Central memory CD8-positive, alpha-beta T cell (primary cell): ENCODE measurements around the gene ACTN2.
"Not testable (repeated sequence)": the region's sequence is repeated elsewhere in the genome, so short reads cannot be mapped to it uniquely, and the experiment has no call there.

Source experiments
- ATAC-seq: fragments of 150-1000 bp; cut with Tn5 transposase; replicated peaks from 2 replicates; pipeline ENCODE4 v1.10.0; 2022; ENCODE audit warnings: mild to moderate bottlenecking, moderate FRiP score, moderate number of reproducible peaks; ENCODE audit not compliant: poor library complexity, severe bottlenecking; ENCODE audit errors: extremely low read depth
- DNase-seq, 2 donors: peaks; one replicate each; pipeline ENCODE4 v3.0.0; 2021; ENCODE audit warnings: low spot score in 2 of 2
- H3K27ac Mint-ChIP-seq: one replicate; pipeline ENCODE4 v1.8.0; 2022; ENCODE audit warnings: low read depth, mild to moderate bottlenecking, moderate library complexity, mixed read lengths
- H3K27me3 Mint-ChIP-seq: one replicate; pipeline ENCODE4 v1.8.0; 2022; ENCODE audit warnings: mixed read lengths
- H3K36me3 Mint-ChIP-seq: one replicate; pipeline ENCODE4 v1.8.0; 2022; ENCODE audit warnings: mild to moderate bottlenecking, moderate library complexity, mixed read lengths; ENCODE audit not compliant: insufficient read depth
- H3K4me1 Mint-ChIP-seq: one replicate; pipeline ENCODE4 v1.8.0; 2022; ENCODE audit warnings: mixed read lengths
- H3K4me3 Mint-ChIP-seq: one replicate; pipeline ENCODE4 v1.8.0; 2022; ENCODE audit warnings: mild to moderate bottlenecking, moderate library complexity, mixed read lengths
- H3K9me3 Mint-ChIP-seq: one replicate; pipeline ENCODE4 v1.8.0; 2022; ENCODE audit warnings: mixed read lengths

ACTN2 gene

DNA sequence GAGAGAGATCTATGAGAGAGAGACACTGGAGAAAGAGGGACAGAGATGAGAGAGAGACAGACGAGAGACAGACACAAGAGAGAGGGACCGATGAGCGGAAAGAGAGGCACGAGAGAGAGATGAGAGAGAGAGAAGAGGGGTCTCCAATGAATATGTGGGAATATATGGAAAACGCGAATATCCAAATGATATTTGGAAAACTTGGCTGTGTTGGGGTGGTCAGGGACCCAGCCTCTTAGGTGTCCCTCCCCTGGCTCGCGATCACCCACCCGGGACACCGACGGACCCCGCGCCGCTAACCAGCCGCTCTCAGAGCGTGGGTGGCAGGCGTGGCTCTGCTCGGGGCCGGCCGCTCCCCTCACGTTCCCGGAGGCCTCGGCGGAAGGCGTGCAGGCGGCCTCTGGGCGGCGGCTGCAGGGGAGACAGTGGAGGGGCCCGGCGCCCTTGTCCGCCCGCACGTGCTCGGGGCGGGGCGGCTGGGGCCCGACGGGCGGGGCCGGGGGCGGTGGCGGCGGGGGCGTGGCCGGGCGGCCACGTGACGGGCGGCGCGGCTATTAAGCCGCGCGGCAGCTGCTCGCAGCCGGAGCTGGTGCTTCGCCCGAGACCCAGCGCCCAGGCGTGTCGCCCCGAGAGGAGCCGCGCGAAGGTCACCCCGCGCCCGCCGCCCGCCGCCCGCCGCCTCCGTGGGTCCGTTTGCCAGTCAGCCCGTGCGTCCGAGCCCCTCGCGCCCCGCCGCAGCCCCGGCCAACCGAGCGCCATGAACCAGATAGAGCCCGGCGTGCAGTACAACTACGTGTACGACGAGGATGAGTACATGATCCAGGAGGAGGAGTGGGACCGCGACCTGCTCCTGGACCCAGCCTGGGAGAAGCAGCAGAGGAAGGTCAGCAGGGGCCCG lies at the start of gene ACTN2:
Gene ACTN2, plus strand, starts transcription at position 583 of the 898 bp plus-strand sequence. Its CDS starts 175 bp downstream, at position 758.
- H3K27me3 Mint-ChIP-seq = peaks cover 57% of the 10 kb centered on the region

DNA sequence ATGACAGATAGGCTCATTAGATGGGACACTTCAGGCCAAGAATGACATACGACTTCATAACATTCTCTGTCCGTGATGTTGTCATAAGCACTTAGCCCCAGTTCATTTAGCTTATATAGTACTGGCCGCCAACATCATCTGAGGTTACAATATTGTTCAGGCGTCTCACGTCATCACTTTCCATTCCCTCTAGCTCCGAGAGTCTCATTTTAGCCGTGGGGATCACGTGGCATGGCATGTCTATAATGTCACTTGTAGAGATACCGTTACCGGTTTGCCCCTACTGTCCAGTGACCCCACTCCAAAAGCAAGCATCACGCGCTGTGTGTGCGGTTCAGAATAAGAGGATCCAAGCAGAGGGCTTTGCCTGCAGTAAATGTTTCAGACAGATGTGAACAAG lies 47.4 kb upstream of the ACTN2 start:
- DNase-seq (no peak), ATAC-seq (no peak)
- Mint-ChIP-seq H3K4me1 (no peaks in the 10 kb centered on the region), H3K9me3 (no peaks in the 10 kb centered on the region), H3K4me3 (no peak overlapping the region), H3K27me3 (peaks cover 36% of the 10 kb centered on the region), H3K36me3 (no peaks in the 10 kb centered on the region), H3K27ac (no peak overlapping the region)

More for the DNA sequence above, at the start of gene ACTN2:
- Mint-ChIP-seq H3K4me3 (peak within 1 kb of the TSS; percentile 61), H3K4me1 (peaks cover 20% of the 10 kb centered on the region), H3K36me3 (no peaks in the 10 kb centered on the region), H3K27ac (no peak within 1 kb of the TSS), H3K9me3 (no peaks in the 10 kb centered on the region)
- ATAC-seq (peak; percentile 53), DNase-seq (no peak)

DNA sequence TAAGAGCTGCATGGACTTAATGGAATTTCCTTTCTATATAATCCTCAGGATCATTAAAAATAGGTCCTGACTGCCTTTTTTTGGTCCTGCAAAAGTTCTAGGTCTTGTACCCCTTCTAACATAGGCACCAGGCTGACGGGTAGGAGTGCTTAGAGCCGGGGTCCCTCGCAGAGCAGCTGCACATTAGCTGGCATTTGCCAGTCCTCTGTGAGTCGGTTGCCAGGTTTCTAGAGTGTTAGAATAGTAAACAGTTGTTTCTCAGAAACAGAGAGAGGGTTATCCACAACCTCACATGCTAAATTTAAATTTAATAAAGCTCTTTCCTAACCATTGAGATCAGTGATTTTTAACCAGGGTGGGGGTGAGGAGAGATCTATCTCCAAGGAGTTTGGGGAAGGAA lies 46.6 kb upstream of the ACTN2 start:
- ATAC-seq (no peak), DNase-seq (no peak)
- no peak overlapping the region for H3K27ac Mint-ChIP-seq
- no peak overlapping the region for H3K4me3 Mint-ChIP-seq
- no peaks in the 10 kb centered on the region for H3K36me3 Mint-ChIP-seq
- H3K4me1 Mint-ChIP-seq = no peaks in the 10 kb centered on the region
- peaks cover 29% of the 10 kb centered on the region for H3K27me3 Mint-ChIP-seq
- no peaks in the 10 kb centered on the region for H3K9me3 Mint-ChIP-seq

DNA sequence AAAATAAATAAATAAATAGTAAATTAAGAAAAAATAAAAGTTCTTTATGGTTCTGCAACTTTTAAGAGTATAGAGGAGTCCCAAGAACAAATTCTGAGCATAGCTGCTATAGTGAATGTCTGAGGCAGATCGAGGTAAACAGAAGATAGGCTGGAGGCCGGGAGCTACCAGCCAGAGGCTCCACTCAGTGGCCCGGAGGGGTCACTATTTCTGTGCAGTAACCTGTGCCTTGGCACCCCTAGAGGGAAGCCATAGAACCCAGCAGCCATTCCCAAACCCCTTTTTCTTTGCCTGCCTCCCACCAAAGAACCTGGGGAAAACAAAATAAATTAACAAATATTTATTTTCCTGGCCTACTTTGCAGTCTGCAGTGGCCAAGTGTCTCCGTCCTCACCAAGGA lies 43.5 kb upstream of the ACTN2 start:
- no peak overlapping the region for H3K27ac Mint-ChIP-seq
- H3K9me3 Mint-ChIP-seq = no peaks in the 10 kb centered on the region
- no peaks in the 10 kb centered on the region for H3K36me3 Mint-ChIP-seq
- no peak for DNase-seq
- no peak for ATAC-seq
- peaks cover 17% of the 10 kb centered on the region for H3K27me3 Mint-ChIP-seq
- no peak overlapping the region for H3K4me3 Mint-ChIP-seq
- no peaks in the 10 kb centered on the region for H3K4me1 Mint-ChIP-seq

DNA sequence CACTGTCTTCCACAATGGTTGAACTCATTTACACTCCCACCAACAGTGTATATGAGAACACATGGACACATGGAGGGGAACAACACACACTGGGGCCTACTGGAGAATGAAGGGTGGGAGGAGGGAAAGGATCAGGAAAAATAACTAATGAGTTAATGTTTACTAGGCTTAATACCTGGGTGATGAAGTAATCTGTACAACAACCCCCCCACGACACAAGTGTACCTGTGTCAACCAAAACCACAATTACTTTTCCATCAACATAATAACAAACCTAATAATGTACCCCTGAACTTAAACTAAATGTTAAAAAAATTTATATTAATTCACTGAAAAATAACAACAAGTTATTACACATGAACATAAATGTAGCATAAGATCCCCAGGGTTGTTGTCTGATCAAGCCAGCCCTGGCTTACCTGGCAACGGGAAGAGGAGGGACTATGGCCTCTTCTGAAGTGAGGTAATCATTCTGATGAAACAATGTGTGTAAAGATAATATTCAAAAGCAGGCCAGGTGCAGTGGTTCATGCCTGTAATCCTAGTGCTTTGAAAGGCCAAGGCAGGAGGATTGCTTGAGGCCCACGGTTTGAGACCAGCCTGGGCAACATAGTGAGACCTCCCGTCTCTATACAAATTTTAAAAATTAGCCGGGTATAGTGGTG lies 41.2 kb upstream of the ACTN2 start:
- Mint-ChIP-seq H3K4me1 (no peaks in the 10 kb centered on the region), H3K27ac (no peak overlapping the region), H3K27me3 (peaks cover 13% of the 10 kb centered on the region), H3K9me3 (no peaks in the 10 kb centered on the region), H3K36me3 (no peaks in the 10 kb centered on the region), H3K4me3 (no peak overlapping the region)
- no peak for ATAC-seq
- DNase-seq = no peak

DNA sequence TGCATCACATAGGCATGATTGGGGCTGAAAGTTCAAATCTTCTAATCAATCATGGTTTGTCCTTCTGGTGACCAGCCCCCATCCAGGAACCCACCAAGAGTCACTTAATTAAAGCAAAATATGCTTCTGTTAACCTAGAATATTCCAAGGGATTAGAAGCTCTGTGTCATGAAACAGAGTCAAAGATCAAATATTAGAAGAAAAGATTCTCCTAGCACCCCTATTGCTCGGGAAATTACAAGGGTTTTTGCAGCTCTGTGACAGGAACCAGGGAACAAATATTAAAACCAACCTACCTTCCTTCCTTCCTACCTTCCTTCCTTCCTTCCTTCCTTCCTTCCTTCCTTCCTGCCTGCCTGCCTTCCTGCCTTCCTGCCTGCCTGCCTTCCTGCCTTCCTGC lies 31.8 kb upstream of the ACTN2 start:
- no peaks in the 10 kb centered on the region for H3K4me1 Mint-ChIP-seq
- DNase-seq = no peak
- no peaks in the 10 kb centered on the region for H3K9me3 Mint-ChIP-seq
- no peak for ATAC-seq
- no peak overlapping the region for H3K27ac Mint-ChIP-seq
- H3K36me3 Mint-ChIP-seq = no peaks in the 10 kb centered on the region
- H3K4me3 Mint-ChIP-seq = no peak overlapping the region
- H3K27me3 Mint-ChIP-seq = peaks cover 47% of the 10 kb centered on the region

DNA sequence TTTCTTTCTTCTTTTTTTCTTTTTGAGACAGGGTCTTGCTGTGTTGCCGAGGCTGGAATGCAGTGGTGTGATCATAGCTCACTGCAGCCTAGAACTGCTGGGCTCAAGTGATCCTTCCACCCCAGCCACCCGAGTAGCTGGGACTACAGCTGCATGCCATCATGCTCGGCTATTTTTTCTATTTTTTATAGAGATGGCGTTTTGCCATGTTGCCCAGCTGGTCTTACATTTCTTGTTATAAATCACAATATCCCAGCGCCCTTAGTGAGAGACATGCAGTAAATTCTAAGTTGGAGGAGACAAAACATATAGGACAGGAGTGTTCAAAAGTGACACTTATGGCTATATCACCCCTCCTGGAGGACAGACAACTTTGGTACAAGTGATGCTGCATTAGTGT lies 31.3 kb upstream of the ACTN2 start:
- Mint-ChIP-seq H3K4me1 (no peaks in the 10 kb centered on the region), H3K27me3 (peaks cover 47% of the 10 kb centered on the region), H3K36me3 (no peaks in the 10 kb centered on the region), H3K9me3 (no peaks in the 10 kb centered on the region), H3K27ac (no peak overlapping the region), H3K4me3 (no peak overlapping the region)
- ATAC-seq (no peak), DNase-seq (no peak)

DNA sequence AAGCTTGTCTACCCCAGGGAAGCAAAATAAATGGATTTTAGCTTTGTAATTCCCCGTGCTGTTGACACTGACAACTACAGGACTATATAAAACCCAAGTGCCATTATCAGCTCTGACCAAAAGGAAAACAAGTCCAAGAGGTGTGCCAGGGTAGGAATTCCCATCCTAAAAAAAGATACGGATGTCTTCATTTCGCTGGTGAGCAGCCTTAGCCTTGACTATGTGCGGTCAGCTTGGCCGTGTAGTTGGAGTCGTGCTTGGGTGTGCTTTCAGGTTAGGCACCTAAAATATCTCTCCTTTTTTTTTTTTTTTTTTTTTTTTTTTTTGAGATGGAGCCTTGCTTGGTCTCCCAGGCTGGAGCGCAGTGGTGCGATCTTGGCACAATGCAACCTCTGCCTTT lies 28.9 kb upstream of the ACTN2 start:
- no peak overlapping the region for H3K4me3 Mint-ChIP-seq
- DNase-seq = no peak
- no peak overlapping the region for H3K27ac Mint-ChIP-seq
- no peaks in the 10 kb centered on the region for H3K9me3 Mint-ChIP-seq
- no peak for ATAC-seq
- no peaks in the 10 kb centered on the region for H3K36me3 Mint-ChIP-seq
- H3K27me3 Mint-ChIP-seq = peaks cover 38% of the 10 kb centered on the region
- H3K4me1 Mint-ChIP-seq = no peaks in the 10 kb centered on the region

DNA sequence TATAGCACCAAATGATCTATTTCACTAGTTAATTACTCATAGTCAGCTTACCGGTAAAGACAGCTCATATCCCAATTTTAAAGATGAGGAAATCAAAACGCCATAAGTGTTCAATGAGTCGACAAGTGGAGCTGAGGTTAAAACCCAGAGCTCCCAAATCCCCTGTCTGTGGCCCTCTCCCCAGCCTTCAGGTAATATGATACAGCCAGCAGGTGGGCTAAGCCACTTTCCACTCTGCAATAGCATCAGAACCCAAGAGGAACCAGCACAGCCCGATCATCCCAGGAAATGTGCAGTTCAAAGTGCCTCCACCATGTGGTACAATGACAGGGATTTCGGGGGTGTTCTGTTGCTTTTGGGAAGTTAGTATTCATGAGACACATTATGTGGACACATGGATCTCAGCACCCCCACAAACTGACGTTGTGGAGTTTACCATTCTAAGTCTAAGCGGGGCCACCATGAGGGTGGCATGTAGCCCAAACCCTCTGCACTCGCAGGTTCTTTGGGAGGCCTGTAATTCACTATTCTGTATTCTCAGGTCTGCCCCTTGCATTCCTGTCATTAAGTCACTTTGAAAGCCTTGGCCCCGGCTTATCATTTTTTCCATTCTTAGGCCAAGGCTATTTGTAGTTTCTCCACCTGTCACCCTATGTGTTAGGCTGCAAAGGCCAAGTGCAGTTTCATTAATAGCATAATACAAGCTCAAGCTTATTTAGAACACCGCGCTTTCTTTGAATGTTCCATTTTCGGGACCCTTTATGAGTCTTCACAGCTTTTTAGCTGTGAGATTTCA lies 26.3 kb upstream of the ACTN2 start:
- Mint-ChIP-seq H3K27me3 (peaks cover 20% of the 10 kb centered on the region), H3K36me3 (no peaks in the 10 kb centered on the region), H3K27ac (no peak overlapping the region), H3K4me3 (no peak overlapping the region), H3K9me3 (no peaks in the 10 kb centered on the region), H3K4me1 (peaks cover 6% of the 10 kb centered on the region)
- DNase-seq (no peak), ATAC-seq (no peak)

DNA sequence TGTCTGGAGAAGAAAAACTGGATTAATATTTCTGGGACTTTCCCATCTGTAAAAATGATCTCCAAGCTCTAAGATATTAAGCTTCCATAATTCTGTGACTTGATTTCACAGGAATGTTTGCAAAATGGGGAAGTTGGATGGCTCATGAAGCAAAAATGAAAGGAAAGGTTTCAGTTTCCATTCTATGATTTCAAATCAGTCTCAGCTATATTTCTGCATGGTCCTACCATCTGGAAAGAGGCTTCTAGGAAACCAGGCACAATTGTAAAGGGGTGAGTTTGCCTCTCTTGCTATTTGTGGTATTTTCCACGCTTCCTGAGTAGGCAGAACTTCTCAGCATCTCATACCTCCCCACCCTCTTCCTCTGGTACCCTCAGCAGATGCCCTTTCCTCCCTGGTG lies 22.4 kb upstream of the ACTN2 start:
- no peak overlapping the region for H3K27ac Mint-ChIP-seq
- no peak for ATAC-seq
- H3K36me3 Mint-ChIP-seq = no peaks in the 10 kb centered on the region
- H3K4me3 Mint-ChIP-seq = no peak overlapping the region
- peaks cover 14% of the 10 kb centered on the region for H3K27me3 Mint-ChIP-seq
- peaks cover 6% of the 10 kb centered on the region for H3K4me1 Mint-ChIP-seq
- no peak for DNase-seq
- H3K9me3 Mint-ChIP-seq = no peaks in the 10 kb centered on the region

DNA sequence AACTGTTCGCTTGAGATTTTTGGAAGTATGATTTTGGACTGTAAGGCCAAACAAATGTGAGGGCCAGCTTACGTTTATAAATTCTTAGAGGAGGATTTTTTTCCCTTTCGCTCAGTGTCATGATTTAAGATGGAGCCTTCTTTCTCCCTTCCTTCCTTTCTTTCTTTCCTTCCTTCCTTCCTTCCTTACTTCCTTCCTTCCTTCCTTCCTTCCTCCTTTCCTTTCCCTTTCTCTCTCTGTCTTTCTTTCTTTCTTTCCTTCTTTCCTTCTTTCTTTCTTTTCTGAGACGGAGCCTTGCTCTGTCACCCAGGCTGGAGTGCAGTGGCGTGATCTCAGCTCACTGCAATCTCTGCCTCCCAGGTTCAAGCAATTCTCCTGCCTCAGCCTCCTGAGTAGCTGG lies 17.4 kb upstream of the ACTN2 start:
- not testable (repeated sequence) for ATAC-seq, H3K4me1 Mint-ChIP-seq, H3K9me3 Mint-ChIP-seq, H3K27ac Mint-ChIP-seq, DNase-seq, H3K4me3 Mint-ChIP-seq, H3K36me3 Mint-ChIP-seq
- H3K27me3 Mint-ChIP-seq = peaks cover 50% of the 10 kb centered on the region

DNA sequence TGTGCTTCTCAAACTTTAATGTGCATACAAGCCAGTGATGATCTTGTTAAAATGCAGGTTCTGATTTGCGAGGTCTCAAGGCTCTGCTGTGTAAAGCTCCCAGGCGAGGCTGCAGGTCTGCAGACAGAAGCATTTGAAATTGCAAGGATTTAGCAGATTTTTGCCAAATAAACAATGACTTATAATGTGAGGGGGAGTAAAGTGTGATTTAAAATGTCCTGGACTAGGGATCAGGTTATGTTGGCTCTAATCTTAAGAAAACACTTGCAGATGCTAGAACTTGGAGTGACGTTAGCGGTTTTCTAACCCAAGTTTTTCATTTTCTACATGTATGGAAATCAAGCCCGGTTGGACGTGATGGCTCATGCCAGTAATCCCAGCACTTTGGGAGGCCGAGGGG lies 16.2 kb upstream of the ACTN2 start:
- Mint-ChIP-seq H3K36me3 (no peaks in the 10 kb centered on the region), H3K4me1 (no peaks in the 10 kb centered on the region), H3K27me3 (peaks cover 57% of the 10 kb centered on the region), H3K9me3 (no peaks in the 10 kb centered on the region), H3K4me3 (no peak overlapping the region), H3K27ac (no peak overlapping the region)
- DNase-seq (no peak), ATAC-seq (no peak)
